ENCODE results near the gene RNASE4. TPM values are rescaled to one million over a fixed set of nuclear protein-coding genes. Genes with fewer than 3 reads are reported as not detected.
"Not testable (repeated sequence)": the region's sequence is repeated elsewhere in the genome, so short reads cannot be mapped to it uniquely, and the experiment has no call there.

The RNASE4 gene
- total and polyA plus RNA-seq, 10 of the 15 experiments (the other 5 are each of a cell fraction or from before 2014, with no cell fraction given): 0.87 to 2.6 (median 1.3) TPM

DNA sequence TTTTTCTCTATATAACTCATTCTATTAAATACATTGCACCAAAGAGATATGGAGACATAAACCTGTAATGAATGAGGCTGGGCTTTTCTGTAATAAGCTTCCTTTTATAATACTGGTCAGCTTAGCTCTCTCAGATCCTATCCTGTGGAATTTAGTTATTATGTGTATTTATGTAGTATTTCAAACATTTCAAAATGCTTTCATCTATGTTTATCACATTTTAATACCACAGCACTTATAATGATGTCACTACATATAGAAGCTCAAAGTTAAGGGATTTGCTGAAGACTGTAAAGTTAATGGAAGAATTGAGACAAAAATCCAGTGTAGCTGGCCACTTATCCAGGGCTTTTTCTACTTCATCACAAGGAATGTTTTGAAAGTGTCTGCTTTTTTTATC lies 15.6 kb downstream of the RNASE4 start:
- no TSS peak for BruUV-seq (replicated peaks)
- TF ChIP-seq KAT2A (conservative IDR thresholded peaks at IDR 0.05; ENCODE audit: control insufficient read depth, low read depth, low read length): no peak
- no peak for TF ChIP-seq RAD51 (IDR thresholded peaks at IDR 0.05)
- TF ChIP-seq JUNB (IDR thresholded peaks at IDR 0.05): no peak
- ATAC-seq (no peak), DNase-seq (ENCODE audit: low read depth, low spot score) (no peak), FAIRE-seq (no peak)
- H3K27ac ChIP-seq (ENCODE audit: control insufficient read depth, insufficient read depth): no peak overlapping the region
- no peaks in the 10 kb centered on the region; the same call in 2 of the 3 replicates for H3K9me3 ChIP-seq (replicated peaks; ENCODE audit: control insufficient read depth, insufficient read depth, low read length)
- H3K27me3 ChIP-seq (replicated peaks in 1 of 2; ENCODE audit: control insufficient read depth in 2 of 2, insufficient read depth in 2 of 2, low read length in 1 of 2): no peaks in the 10 kb centered on the region
- ChIA-PET RAD21 (ENCODE audit: unreplicated experiment) (interaction anchor here (0.8 to 1.5 kb wide), 4 partner anchors 91 to 273 kb away, joined by 3 to 7 read pairs (median 4); no protein-coding TSS in a partner anchor), CTCF (interaction anchor here (0.8 to 2.1 kb wide), 12 partner anchors 9 to 272 kb away, joined by 3 to 13 read pairs (median 4); partner anchors contain the start of gene EDDM3A), POLR2A (no interaction called here), SMC1A (ENCODE audit: uncharacterized antibody, unreplicated experiment) (interaction anchor here (1.1 kb wide), 1 partner anchor 155 kb away, joined by 10 read pairs; no protein-coding TSS in a partner anchor)
- H3K4me2 ChIP-seq (ENCODE audit: control insufficient read depth, insufficient read depth): no peak overlapping the region
- no peak overlapping the region for H2AFZ ChIP-seq (ENCODE audit: control insufficient read depth, low read depth, low read length)
- intact Hi-C loops (cut with micrococcal nuclease; ENCODE audit: unreplicated experiment) (loop anchor here (5.0 kb wide), 1 partner anchor 57 kb away; no protein-coding TSS in a partner anchor), in situ Hi-C loops (cut with MboI) (loop anchor here (5.0 kb wide), 2 partner anchors 157 to 262 kb away; no protein-coding TSS in a partner anchor)
- H3K79me2 ChIP-seq (ENCODE audit: control insufficient read depth, insufficient read depth, low read length): no peaks in the 10 kb centered on the region
- no peak overlapping the region for H3K4me3 ChIP-seq
- H3K4me1 ChIP-seq (ENCODE audit: control insufficient read depth, insufficient read depth, low read length): no peaks in the 10 kb centered on the region
- H3K36me3 ChIP-seq (ENCODE audit: control insufficient read depth in 2 of 2, insufficient read depth in 2 of 2, low read length in 1 of 2): no peaks in the 10 kb centered on the region
- no peak overlapping the region for H3K9ac ChIP-seq (ENCODE audit: control insufficient read depth, insufficient read depth, low read length)
- no peaks in the 10 kb centered on the region for H4K20me1 ChIP-seq (ENCODE audit: control insufficient read depth, insufficient read depth)

DNA sequence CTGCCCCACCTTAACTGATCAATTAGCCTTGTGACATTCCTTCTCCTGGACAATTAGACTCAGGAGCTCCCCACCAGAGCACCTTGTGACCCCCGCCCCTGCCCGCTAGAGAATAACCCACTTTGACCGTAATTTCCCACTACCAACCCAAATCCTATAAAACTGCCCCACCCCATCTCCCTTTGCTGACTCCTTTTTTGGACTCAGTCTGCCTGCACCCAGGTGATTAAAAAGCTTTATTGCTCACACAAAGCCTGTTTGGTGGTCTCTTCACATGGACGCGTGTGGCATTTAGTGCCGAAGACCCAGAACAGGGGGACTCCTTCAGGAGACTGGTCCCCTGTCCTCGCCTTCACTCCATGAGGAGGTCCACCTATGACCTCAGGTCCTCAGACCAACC lies 16.6 kb downstream of the RNASE4 start:
- H3K27me3 ChIP-seq (replicated peaks in 1 of 2; ENCODE audit: control insufficient read depth in 2 of 2, insufficient read depth in 2 of 2, low read length in 1 of 2); FAIRE-seq; H3K9me3 ChIP-seq (replicated peaks; ENCODE audit: control insufficient read depth, insufficient read depth, low read length); BruUV-seq (replicated peaks); H3K4me1 ChIP-seq (ENCODE audit: control insufficient read depth, insufficient read depth, low read length); H3K36me3 ChIP-seq (ENCODE audit: control insufficient read depth in 2 of 2, insufficient read depth in 2 of 2, low read length in 1 of 2); intact Hi-C loops (cut with micrococcal nuclease; ENCODE audit: unreplicated experiment); DNase-seq (ENCODE audit: low read depth, low spot score); H2AFZ ChIP-seq (ENCODE audit: control insufficient read depth, low read depth, low read length); H3K4me3 ChIP-seq; ATAC-seq; H3K27ac ChIP-seq (ENCODE audit: control insufficient read depth, insufficient read depth); H3K79me2 ChIP-seq (ENCODE audit: control insufficient read depth, insufficient read depth, low read length); H3K9ac ChIP-seq (ENCODE audit: control insufficient read depth, insufficient read depth, low read length); POLR2A ChIA-PET; SMC1A ChIA-PET (ENCODE audit: uncharacterized antibody, unreplicated experiment); H3K4me2 ChIP-seq (ENCODE audit: control insufficient read depth, insufficient read depth); H4K20me1 ChIP-seq (ENCODE audit: control insufficient read depth, insufficient read depth): not testable (repeated sequence)
- in situ Hi-C loops (cut with MboI): loop anchor here (5.0 kb wide), 1 partner anchor 261 kb away; no protein-coding TSS in a partner anchor
- 55% methylated on average over 4 of the region's 7 CpGs for WGBS (ENCODE audit: insufficient coverage, insufficient replicate concordance, low lambda C conversion rate, missing lambda C conversion rate)
- RAD21 ChIA-PET (ENCODE audit: unreplicated experiment): interaction anchor here (1.5 kb wide), 1 partner anchor 155 kb away, joined by 7 read pairs; no protein-coding TSS in a partner anchor
- CTCF ChIA-PET: interaction anchor here (1.6 to 2.1 kb wide), 3 partner anchors 10 to 172 kb away, joined by 4 to 13 read pairs (median 8); no protein-coding TSS in a partner anchor

All from GM12878 (cell line).